ENCODE data around the gene CXXC4. TPM values are rescaled to one million over a fixed set of nuclear protein-coding genes. Genes with fewer than 3 reads are reported as not detected.

The CXXC4 gene
- total RNA-seq, 1 experiment from 2014 or later, result 4.2 TPM

DNA sequence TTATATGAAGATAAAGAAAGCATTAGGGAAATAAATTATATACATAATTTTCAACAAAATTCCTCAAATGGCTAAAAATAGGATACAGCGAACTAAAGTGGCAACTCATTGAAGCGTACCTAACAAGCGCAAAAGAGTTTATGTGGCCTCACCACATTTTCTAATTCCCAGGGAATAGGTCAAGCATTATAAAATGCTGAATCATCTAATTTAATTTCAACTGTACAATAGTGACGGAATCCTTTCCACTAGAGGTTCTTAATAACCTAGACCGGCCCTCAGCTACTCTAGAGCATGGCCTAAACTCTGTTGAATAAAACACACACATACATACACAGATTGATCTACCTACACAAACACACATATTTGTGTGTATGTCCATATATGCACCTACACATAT is 29.1 kb downstream of the CXXC4 start:
- Histone ChIP-seq H3K23ac (ENCODE audit: insufficient read length, low read depth, low read length) (no peak overlapping the region), H4K5ac (ENCODE audit: insufficient read length, low read depth, low read length) (no peak overlapping the region), H2BK15ac (ENCODE audit: low read depth, low read length) (no peak overlapping the region), H2AFZ (ENCODE audit: low read length) (no peak overlapping the region), H3K4me2 (ENCODE audit: insufficient read depth, insufficient read length, low read length) (no peak overlapping the region), H3K4me1 (ENCODE audit: insufficient read depth, low read length) (no peaks in the 10 kb centered on the region), H3K23me2 (ENCODE audit: insufficient read length, low read depth, low read length, poor library complexity, severe bottlenecking) (no peaks in the 10 kb centered on the region), H3T11ph (ENCODE audit: low read length) (no peak overlapping the region), H3K27ac (ENCODE audit: insufficient read length, low read depth, low read length) (no peak overlapping the region), H4K20me1 (ENCODE audit: control insufficient read depth, insufficient read depth, insufficient read length) (no peaks in the 10 kb centered on the region), H2BK20ac (ENCODE audit: low read depth, low read length, poor library complexity, severe bottlenecking) (no peak overlapping the region), H3K9me3 (ENCODE audit: control insufficient read depth, low read depth, low read length) (no peaks in the 10 kb centered on the region), H3K18ac (ENCODE audit: insufficient read length, low read depth, low read length) (no peak overlapping the region), H3K79me2 (ENCODE audit: insufficient read depth, low read length) (no peaks in the 10 kb centered on the region), H2BK120ac (ENCODE audit: low read depth, low read length, poor library complexity, severe bottlenecking) (no peak overlapping the region), H2BK12ac (ENCODE audit: insufficient read length, low read depth, low read length) (no peak overlapping the region), H3K4ac (ENCODE audit: low read depth, low read length) (no peak overlapping the region), H4K91ac (ENCODE audit: insufficient read length, low read depth, low read length) (no peak overlapping the region), H3K9ac (ENCODE audit: extremely low read depth, insufficient read length, low read length) (no peak overlapping the region), H4K8ac (replicated peaks; ENCODE audit: insufficient read length, low read depth, low read length) (no peak overlapping the region), H3K27me3 (ENCODE audit: insufficient read depth, low read length) (no peaks in the 10 kb centered on the region), H2AK5ac (ENCODE audit: insufficient read length, low read length) (no peak overlapping the region), H3K79me1 (ENCODE audit: insufficient read depth, low read depth, low read length, poor library complexity, severe bottlenecking) (no peaks in the 10 kb centered on the region), H2BK5ac (ENCODE audit: insufficient read length, low read length) (no peak overlapping the region), H3K14ac (ENCODE audit: insufficient read depth, low read length) (no peak overlapping the region), H3K56ac (ENCODE audit: insufficient read length, low read depth, low read length) (no peak overlapping the region)
- no peak overlapping the region for H3K4me3 Mint-ChIP-seq
- TF ChIP-seq, protein P1, sequence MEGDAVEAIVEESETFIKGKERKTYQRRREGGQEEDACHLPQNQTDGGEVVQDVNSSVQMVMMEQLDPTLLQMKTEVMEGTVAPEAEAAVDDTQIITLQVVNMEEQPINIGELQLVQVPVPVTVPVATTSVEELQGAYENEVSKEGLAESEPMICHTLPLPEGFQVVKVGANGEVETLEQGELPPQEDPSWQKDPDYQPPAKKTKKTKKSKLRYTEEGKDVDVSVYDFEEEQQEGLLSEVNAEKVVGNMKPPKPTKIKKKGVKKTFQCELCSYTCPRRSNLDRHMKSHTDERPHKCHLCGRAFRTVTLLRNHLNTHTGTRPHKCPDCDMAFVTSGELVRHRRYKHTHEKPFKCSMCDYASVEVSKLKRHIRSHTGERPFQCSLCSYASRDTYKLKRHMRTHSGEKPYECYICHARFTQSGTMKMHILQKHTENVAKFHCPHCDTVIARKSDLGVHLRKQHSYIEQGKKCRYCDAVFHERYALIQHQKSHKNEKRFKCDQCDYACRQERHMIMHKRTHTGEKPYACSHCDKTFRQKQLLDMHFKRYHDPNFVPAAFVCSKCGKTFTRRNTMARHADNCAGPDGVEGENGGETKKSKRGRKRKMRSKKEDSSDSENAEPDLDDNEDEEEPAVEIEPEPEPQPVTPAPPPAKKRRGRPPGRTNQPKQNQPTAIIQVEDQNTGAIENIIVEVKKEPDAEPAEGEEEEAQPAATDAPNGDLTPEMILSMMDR (conservative IDR thresholded peaks at IDR 0.05), result no peak
- no CpG with 5 or more reads among the region's 5 CpGs for WGBS (ENCODE audit: extremely low coverage, insufficient read length, low lambda C conversion rate)
- H3K27me3 Mint-ChIP-seq (ENCODE audit: low read depth), result no peaks in the 10 kb centered on the region
- no peaks in the 10 kb centered on the region for H3K9me3 Mint-ChIP-seq
- H3K36me3 Mint-ChIP-seq (ENCODE audit: insufficient read depth in 1 of 3, low read depth in 3 of 3), result no peaks in the 10 kb centered on the region
- DNase-seq, result no peak
- H3K27ac Mint-ChIP-seq, result no peak overlapping the region
- H3K4me1 Mint-ChIP-seq, result peaks cover 3 to 5% of the 10 kb centered on the region in 2 experiments
